ENCODE data around the gene HUWE1.

Gene HUWE1

DNA sequence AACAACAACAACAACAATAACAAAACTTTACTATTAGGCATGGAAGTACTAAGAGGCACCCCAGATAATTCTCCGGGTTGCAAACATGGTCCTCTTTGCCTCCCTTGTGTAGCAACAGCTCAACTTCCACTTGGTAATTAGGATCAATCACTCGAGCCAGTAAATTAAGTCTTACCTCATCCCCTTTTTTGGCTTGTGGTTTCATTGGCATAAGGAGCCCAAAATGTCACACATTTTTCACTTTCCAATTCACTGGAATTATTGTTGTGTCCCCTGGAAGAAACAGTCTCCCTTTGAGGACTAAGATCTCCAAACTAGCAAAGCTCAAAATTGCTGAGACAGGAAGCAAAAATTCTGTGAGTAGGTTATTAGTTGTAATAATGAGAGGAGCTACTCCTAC is 203.1 kb downstream of the HUWE1 start:
- no peak for DNase-seq
